ENCODE data around the gene APBA2.

- no peak for TF ChIP-seq POLR2AphosphoS5 (IDR thresholded peaks at IDR 0.05)
- no peak for TF ChIP-seq CTCF (IDR thresholded peaks at IDR 0.05)
- no peak for TF ChIP-seq POLR2A (IDR thresholded peaks at IDR 0.05)
These were observed 235.0 kb downstream of the APBA2 start for GRCh38 chr15:29120593-29121368.
